ENCODE results near the gene CCDC28B.

Gene CCDC28B

DNA sequence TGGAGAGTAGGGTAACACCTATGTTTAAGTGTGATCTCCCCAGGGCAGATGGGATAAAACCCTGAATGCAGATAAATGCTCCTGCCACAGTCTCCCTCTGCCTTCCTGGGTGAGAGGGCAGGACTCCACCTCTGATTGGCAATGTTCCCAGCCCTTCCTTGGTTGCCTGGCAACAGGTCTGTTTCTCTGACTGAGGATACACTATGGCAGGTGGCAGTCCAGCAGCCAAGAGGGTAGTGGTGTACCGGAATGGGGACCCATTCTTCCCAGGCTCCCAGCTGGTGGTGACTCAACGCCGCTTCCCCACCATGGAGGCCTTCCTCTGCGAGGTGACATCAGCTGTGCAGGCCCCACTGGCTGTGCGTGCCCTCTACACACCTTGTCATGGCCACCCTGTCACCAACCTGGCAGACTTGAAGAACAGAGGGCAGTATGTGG, 8.5 kb downstream of the CCDC28B start, which contains the start of gene DCDC2B:
Gene DCDC2B (plus strand): TSS at position 199 of the 438 bp plus-strand sequence. CDS start 5 bp downstream, at position 204.
- no peaks in the 10 kb centered on the region for H3K27me3 ChIP-seq (ENCODE audit: insufficient read depth, poor library complexity, severe bottlenecking)
- H3K4me3 ChIP-seq (replicated peaks; ENCODE audit: insufficient read depth, low read length): no peak within 1 kb of the TSS
- DNase-seq (ENCODE audit: low read depth in 1 of 2, low spot score in 1 of 2): peak in 1 of 2 experiments; percentile 14
- TF ChIP-seq GABPA (IDR thresholded peaks at IDR 0.05; ENCODE audit: low read depth) (no peak), SPI1 (IDR thresholded peaks at IDR 0.05; ENCODE audit: borderline replicate concordance, low read depth) (no peak), POLR2AphosphoS5 (IDR thresholded peaks at IDR 0.05; ENCODE audit: low read depth) (no peak)
- TF ChIP-seq, protein P1, sequence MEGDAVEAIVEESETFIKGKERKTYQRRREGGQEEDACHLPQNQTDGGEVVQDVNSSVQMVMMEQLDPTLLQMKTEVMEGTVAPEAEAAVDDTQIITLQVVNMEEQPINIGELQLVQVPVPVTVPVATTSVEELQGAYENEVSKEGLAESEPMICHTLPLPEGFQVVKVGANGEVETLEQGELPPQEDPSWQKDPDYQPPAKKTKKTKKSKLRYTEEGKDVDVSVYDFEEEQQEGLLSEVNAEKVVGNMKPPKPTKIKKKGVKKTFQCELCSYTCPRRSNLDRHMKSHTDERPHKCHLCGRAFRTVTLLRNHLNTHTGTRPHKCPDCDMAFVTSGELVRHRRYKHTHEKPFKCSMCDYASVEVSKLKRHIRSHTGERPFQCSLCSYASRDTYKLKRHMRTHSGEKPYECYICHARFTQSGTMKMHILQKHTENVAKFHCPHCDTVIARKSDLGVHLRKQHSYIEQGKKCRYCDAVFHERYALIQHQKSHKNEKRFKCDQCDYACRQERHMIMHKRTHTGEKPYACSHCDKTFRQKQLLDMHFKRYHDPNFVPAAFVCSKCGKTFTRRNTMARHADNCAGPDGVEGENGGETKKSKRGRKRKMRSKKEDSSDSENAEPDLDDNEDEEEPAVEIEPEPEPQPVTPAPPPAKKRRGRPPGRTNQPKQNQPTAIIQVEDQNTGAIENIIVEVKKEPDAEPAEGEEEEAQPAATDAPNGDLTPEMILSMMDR (IDR thresholded peaks at IDR 0.05; ENCODE audit: insufficient read depth, low read length): no peak
- TF ChIP-seq, protein P2, sequence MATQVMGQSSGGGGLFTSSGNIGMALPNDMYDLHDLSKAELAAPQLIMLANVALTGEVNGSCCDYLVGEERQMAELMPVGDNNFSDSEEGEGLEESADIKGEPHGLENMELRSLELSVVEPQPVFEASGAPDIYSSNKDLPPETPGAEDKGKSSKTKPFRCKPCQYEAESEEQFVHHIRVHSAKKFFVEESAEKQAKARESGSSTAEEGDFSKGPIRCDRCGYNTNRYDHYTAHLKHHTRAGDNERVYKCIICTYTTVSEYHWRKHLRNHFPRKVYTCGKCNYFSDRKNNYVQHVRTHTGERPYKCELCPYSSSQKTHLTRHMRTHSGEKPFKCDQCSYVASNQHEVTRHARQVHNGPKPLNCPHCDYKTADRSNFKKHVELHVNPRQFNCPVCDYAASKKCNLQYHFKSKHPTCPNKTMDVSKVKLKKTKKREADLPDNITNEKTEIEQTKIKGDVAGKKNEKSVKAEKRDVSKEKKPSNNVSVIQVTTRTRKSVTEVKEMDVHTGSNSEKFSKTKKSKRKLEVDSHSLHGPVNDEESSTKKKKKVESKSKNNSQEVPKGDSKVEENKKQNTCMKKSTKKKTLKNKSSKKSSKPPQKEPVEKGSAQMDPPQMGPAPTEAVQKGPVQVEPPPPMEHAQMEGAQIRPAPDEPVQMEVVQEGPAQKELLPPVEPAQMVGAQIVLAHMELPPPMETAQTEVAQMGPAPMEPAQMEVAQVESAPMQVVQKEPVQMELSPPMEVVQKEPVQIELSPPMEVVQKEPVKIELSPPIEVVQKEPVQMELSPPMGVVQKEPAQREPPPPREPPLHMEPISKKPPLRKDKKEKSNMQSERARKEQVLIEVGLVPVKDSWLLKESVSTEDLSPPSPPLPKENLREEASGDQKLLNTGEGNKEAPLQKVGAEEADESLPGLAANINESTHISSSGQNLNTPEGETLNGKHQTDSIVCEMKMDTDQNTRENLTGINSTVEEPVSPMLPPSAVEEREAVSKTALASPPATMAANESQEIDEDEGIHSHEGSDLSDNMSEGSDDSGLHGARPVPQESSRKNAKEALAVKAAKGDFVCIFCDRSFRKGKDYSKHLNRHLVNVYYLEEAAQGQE (IDR thresholded peaks at IDR 0.05; ENCODE audit: insufficient replicate concordance, low read depth): no peak
- no peak within 1 kb of the TSS for H3K27ac ChIP-seq (replicated peaks)

DNA sequence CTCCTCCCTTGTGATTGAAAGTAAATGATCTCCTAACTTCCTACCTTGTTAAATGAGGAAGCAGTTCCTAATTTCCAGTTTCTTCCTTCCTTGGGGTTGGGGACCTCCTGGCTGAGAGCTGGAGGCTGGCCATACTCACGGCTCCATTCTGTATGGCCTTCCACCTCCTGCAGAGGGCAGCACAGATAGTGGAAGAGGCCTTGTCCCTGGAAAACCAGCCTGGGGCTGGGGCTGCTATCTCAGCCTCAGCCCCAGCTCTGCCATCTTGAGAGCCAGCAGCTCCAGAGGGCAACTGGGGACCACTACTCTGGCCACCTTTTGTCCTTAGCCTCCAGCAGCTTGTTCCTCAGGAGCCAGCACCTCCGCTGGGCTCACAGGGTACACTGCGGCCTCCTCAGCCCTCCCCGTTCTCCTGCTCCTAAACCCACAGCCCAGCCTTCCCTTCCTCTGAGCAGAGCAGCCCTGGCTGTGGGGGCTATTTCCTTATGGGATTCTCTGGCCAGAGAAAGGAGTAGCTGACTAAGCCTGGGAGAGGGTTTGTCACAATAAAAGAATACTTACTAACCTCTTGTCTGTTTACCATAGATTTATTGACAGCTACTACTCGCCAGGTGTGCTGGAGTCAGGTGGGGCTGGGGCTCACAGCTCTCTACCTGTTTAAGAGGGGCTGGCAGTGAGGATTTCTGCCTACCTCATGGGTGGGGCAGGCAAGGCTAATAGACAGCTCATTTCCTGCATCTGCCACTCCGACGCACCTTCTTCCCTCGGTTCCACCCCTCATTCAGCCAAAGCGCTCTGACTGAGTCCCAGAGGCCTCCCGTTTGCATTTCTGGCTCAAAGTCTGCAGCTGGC, 15.5 kb downstream of the CCDC28B start:
- peak in 1 of 2 experiments; percentile 65 for DNase-seq (ENCODE audit: low read depth in 1 of 2, low spot score in 1 of 2)
- Histone ChIP-seq H3K27me3 (ENCODE audit: insufficient read depth, poor library complexity, severe bottlenecking) (no peaks in the 10 kb centered on the region), H3K27ac (replicated peaks) (no peak overlapping the region; the same call in 1 of the 2 replicates), H3K4me3 (replicated peaks; ENCODE audit: insufficient read depth, low read length) (no peak overlapping the region)
- TF ChIP-seq, protein P1 (IDR thresholded peaks at IDR 0.05; ENCODE audit: insufficient read depth, low read length): peak; percentile 91
- no peak for TF ChIP-seq SPI1 (IDR thresholded peaks at IDR 0.05; ENCODE audit: borderline replicate concordance, low read depth)
- TF ChIP-seq GABPA (IDR thresholded peaks at IDR 0.05; ENCODE audit: low read depth): no peak

DNA sequence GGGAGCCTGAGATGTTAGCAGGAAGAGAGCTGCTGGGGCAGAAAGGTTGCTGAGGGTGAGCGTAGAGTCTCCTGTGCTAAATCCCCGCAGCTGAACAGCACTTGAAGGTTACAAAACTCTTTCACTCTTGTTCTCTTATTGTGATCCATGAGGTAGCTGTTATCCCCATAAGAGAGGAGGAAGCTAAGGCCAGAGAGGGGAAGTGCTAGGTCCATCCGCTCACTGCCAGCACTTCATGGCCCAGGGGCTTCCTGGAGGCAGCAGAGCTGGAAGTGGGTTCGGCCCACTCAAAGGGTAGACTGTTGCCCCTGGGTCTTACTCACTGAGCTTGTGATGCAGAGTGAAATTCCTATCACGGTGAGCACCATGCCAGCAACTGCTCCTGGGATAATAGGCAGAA, 16.2 kb downstream of the CCDC28B start:
- H3K27ac ChIP-seq (replicated peaks): no peak overlapping the region; the same call in 1 of the 2 replicates
- DNase-seq (ENCODE audit: low read depth in 1 of 2, low spot score in 1 of 2): peak in 1 of 2 experiments; percentile 44
- no peak overlapping the region for H3K4me3 ChIP-seq (replicated peaks; ENCODE audit: insufficient read depth, low read length)
- TF ChIP-seq SPI1 (IDR thresholded peaks at IDR 0.05; ENCODE audit: borderline replicate concordance, low read depth): peak; percentile 76; the same call in 1 of the 2 replicates
- TF ChIP-seq POLR2AphosphoS5 (IDR thresholded peaks at IDR 0.05; ENCODE audit: low read depth): no peak
- no peaks in the 10 kb centered on the region for H3K27me3 ChIP-seq (ENCODE audit: insufficient read depth, poor library complexity, severe bottlenecking)

DNA sequence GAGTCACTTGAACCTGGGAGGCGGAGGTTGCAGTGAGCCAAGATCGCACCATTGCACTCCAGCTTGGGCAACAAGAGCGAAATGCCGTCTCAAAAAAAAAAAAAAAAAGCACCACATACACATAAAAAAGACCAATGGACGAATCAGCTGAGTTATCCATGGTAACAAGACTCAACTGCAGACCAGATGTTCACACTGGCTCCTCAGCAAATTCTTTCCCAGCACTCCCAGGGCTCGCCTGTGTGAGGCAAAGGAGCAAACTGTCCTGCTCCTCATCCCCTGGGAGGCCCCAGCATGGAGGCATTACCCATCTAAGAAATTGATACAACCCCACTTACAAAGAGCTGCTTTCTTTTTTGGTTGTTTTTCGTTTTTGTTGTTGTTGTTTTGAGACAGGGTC, 18.6 kb downstream of the CCDC28B start:
- Histone ChIP-seq H3K4me3 (replicated peaks; ENCODE audit: insufficient read depth, low read length) (no peak overlapping the region), H3K27me3 (ENCODE audit: insufficient read depth, poor library complexity, severe bottlenecking) (no peaks in the 10 kb centered on the region), H3K27ac (replicated peaks) (no peak overlapping the region)
- no peak for DNase-seq (ENCODE audit: low read depth in 1 of 2, low spot score in 1 of 2)
- TF ChIP-seq, protein P1 (IDR thresholded peaks at IDR 0.05; ENCODE audit: insufficient read depth, low read length): no peak
- TF ChIP-seq SPI1 (IDR thresholded peaks at IDR 0.05; ENCODE audit: borderline replicate concordance, low read depth) (no peak), POLR2AphosphoS5 (IDR thresholded peaks at IDR 0.05; ENCODE audit: low read depth) (no peak), GABPA (IDR thresholded peaks at IDR 0.05; ENCODE audit: low read depth) (no peak)
- TF ChIP-seq, protein P2 (IDR thresholded peaks at IDR 0.05; ENCODE audit: insufficient replicate concordance, low read depth): no peak

All from HL-60 (cell line).